Activated CD4-positive, alpha-beta T cell treated with anti-CD3 and anti-CD28 coated beads, Interleukin-2, amount 50 U/mL, for 4 hours (primary cell): ENCODE measurements around the gene TREX2.
"Not testable (repeated sequence)": the region's sequence is repeated elsewhere in the genome, so short reads cannot be mapped to it uniquely, and the experiment has no call there.

Source experiments
- DNase-seq, 2 experiments: peaks; one replicate each; pipeline ENCODE4 v3.0.0-alpha.2; 2020

The TREX2 gene

GRCh38 chrX:153406011-153406410 is 39.8 kb downstream of the TREX2 start:
- DNase-seq: no peak

- DNase-seq: no peak
Observed at GRCh38 chrX:153405426-153405825, 40.4 kb downstream of the TREX2 start.

GRCh38 chrX:153404333-153404732 is 41.5 kb downstream of the TREX2 start:
- DNase-seq: not testable (repeated sequence)

GRCh38 chrX:153401133-153401764 is 44.6 kb downstream of the TREX2 start, which contains the start of gene PNMA6E:
PNMA6E (minus strand) TSS chrX:153401350; CDS start chrX:153398849, 2,501 bp downstream.
- DNase-seq: no peak

GRCh38 chrX:153400146-153401132 is 45.4 kb downstream of the TREX2 start:
- peak; percentile 25 to 28 for DNase-seq

GRCh38 chrX:153398275-153398960 is 47.4 kb downstream of the TREX2 start:
- no peak for DNase-seq

- no peak for DNase-seq
Observed at GRCh38 chrX:153397256-153397960, 48.4 kb downstream of the TREX2 start.

- no peak for DNase-seq
Observed at GRCh38 chrX:153396320-153397195, 49.3 kb downstream of the TREX2 start.

- no peak for DNase-seq
Observed at GRCh38 chrX:153395613-153396319, 50.1 kb downstream of the TREX2 start.

- DNase-seq: no peak
Observed at GRCh38 chrX:153394612-153395011, 51.2 kb downstream of the TREX2 start.
